ENCODE data around the gene TRHDE. TPM values are rescaled to one million over a fixed set of nuclear protein-coding genes. Genes with fewer than 3 reads are reported as not detected.

Gene TRHDE
- polyA plus RNA-seq: 3.8 TPM in 2 replicates

GRCh38 chr12:72272091-72272661 lies at the start of gene TRHDE:
Gene TRHDE (plus strand): TSS chr12:72272370. CDS start chr12:72272644, 274 bp downstream.

